NCI-H1436 treated with DMSO at 0.1 percent for 48 hours (cell line): ENCODE results near the gene DESI1.
"Not testable (repeated sequence)": the region's sequence is repeated elsewhere in the genome, so short reads cannot be mapped to it uniquely, and the experiment has no call there.

Source experiments
- DNase-seq: peaks from one replicate; lab custom pipeline; 2025; lab: John Stamatoyannopoulos, UW

The DESI1 gene

GRCh38 chr22:41634610-41635009, 13.8 kb upstream of the DESI1 start:
- DNase-seq = not testable (repeated sequence)

GRCh38 chr22:41631615-41632014, 10.8 kb upstream of the DESI1 start:
- not testable (repeated sequence) for DNase-seq

GRCh38 chr22:41631115-41631514, 10.3 kb upstream of the DESI1 start:
- not testable (repeated sequence) for DNase-seq

- no peak for DNase-seq
Measured at GRCh38 chr22:41625577-41625976, 4.7 kb upstream of the DESI1 start.

GRCh38 chr22:41621911-41622179, 1.0 kb upstream of the DESI1 start:
- no peak for DNase-seq

- peak; percentile 98 for DNase-seq
Measured at GRCh38 chr22:41621099-41621910, 462 bp upstream of the DESI1 start, which contains the start of gene XRCC6. XRCC6 (plus strand) TSS chr22:41621295; CDS start chr22:41622005, 710 bp downstream.

- no peak for DNase-seq
Measured at GRCh38 chr22:41619979-41620588, 759 bp downstream of the DESI1 start.

- DNase-seq = no peak
Measured at GRCh38 chr22:41613456-41613855, 7.4 kb downstream of the DESI1 start.

GRCh38 chr22:41612603-41613306, 8.1 kb downstream of the DESI1 start:
- no peak for DNase-seq

GRCh38 chr22:41608386-41608785, 12.5 kb downstream of the DESI1 start:
- DNase-seq = no peak

GRCh38 chr22:41603873-41604332, 16.9 kb downstream of the DESI1 start:
- DNase-seq = no peak

- no peak for DNase-seq
Measured at GRCh38 chr22:41600976-41601375, 19.9 kb downstream of the DESI1 start.

- DNase-seq = no peak
Measured at GRCh38 chr22:41598891-41599635, 21.8 kb downstream of the DESI1 start.

GRCh38 chr22:41598081-41598480, 22.8 kb downstream of the DESI1 start:
- no peak for DNase-seq

- DNase-seq = no peak
Measured at GRCh38 chr22:41597635-41597953, 23.2 kb downstream of the DESI1 start.

GRCh38 chr22:41596776-41597634, 23.8 kb downstream of the DESI1 start:
- DNase-seq = no peak

GRCh38 chr22:41595703-41596102, 25.1 kb downstream of the DESI1 start:
- DNase-seq = no peak

GRCh38 chr22:41593336-41593960, 27.4 kb downstream of the DESI1 start:
- DNase-seq = not testable (repeated sequence)

GRCh38 chr22:41589391-41590241, 31.2 kb downstream of the DESI1 start, which contains the start of gene PMM1:
PMM1 (minus strand) TSS chr22:41589840; CDS start chr22:41589805, 35 bp downstream.
- peak; percentile 98 for DNase-seq

- DNase-seq = no peak
Measured at GRCh38 chr22:41587347-41587723, 33.5 kb downstream of the DESI1 start.
